Measurements from ENCODE around the gene RGL2.

The RGL2 gene

DNA sequence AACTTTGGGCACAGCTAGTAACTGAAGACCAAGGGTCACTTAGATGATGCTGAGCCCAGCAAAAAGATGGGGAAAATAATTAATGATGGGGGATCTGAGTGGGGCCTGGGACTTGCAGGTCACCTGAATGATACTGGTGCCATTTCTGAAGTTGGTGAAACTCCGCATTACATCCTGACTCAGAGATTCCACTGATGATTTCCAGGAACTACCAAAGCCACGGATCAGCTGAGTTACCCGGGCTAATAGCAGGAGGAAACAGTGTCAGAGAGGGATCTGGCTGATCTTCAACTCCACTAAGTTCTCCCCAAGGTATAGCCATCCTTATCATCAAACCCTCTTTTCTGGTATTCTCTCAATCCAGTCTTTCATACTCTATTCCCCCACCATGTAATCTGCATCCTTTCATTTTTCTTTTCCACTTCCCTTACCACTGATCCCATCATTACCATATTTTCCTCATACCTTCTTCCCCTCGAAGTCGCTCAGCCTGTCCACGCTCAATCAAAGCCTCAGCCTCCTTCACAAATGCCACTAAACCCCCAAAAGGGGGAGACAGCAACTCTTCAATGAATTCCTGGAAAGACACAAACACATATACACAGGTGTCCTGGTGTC is 47.2 kb downstream of the RGL2 start:
- H3K4me2 ChIP-seq (ENCODE audit: insufficient read depth, low read length): peak overlapping the region; percentile 8; the same call in 1 of the 2 replicates
- no peak overlapping the region for H3K9ac ChIP-seq (ENCODE audit: low read depth, low read length)
- no peak for TF ChIP-seq EZH2 (IDR thresholded peaks at IDR 0.05; ENCODE audit: borderline replicate concordance, low read depth, low read length, severe bottlenecking)
- TF ChIP-seq, protein P1, sequence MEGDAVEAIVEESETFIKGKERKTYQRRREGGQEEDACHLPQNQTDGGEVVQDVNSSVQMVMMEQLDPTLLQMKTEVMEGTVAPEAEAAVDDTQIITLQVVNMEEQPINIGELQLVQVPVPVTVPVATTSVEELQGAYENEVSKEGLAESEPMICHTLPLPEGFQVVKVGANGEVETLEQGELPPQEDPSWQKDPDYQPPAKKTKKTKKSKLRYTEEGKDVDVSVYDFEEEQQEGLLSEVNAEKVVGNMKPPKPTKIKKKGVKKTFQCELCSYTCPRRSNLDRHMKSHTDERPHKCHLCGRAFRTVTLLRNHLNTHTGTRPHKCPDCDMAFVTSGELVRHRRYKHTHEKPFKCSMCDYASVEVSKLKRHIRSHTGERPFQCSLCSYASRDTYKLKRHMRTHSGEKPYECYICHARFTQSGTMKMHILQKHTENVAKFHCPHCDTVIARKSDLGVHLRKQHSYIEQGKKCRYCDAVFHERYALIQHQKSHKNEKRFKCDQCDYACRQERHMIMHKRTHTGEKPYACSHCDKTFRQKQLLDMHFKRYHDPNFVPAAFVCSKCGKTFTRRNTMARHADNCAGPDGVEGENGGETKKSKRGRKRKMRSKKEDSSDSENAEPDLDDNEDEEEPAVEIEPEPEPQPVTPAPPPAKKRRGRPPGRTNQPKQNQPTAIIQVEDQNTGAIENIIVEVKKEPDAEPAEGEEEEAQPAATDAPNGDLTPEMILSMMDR (IDR thresholded peaks at IDR 0.05; ENCODE audit: borderline replicate concordance, extremely low read depth, low read length, poor library complexity, severe bottlenecking): peak; percentile 4
- H3K27me3 ChIP-seq (ENCODE audit: insufficient read depth, low read length, poor library complexity): no peaks in the 10 kb centered on the region
- H3K4me3 ChIP-seq (ENCODE audit: low read depth in 1 of 2, low read length in 2 of 2): no peak overlapping the region
- H3K9me3 ChIP-seq (ENCODE audit: insufficient read depth, low read length, severe bottlenecking): no peaks in the 10 kb centered on the region
- H3K79me2 ChIP-seq (ENCODE audit: insufficient read depth, low read length): peaks cover 14% of the 10 kb centered on the region
- DNase-seq: no peak
- peaks cover 21% of the 10 kb centered on the region for H3K36me3 ChIP-seq (ENCODE audit: insufficient read depth, low read length)
- no peak overlapping the region for H3K27ac ChIP-seq (ENCODE audit: low read length)
- no peak for ATAC-seq (ENCODE audit: insufficient read depth, low read depth)
- peaks cover 39% of the 10 kb centered on the region for H3K4me1 ChIP-seq (ENCODE audit: insufficient read depth, low read length)
- H4K20me1 ChIP-seq (ENCODE audit: insufficient read depth, low read length): no peaks in the 10 kb centered on the region
- H2AFZ ChIP-seq (ENCODE audit: low read depth, low read length): no peak overlapping the region

GRCh38 chr6:33250731-33251130 is 48.0 kb downstream of the RGL2 start:
- Histone ChIP-seq H3K27ac (ENCODE audit: low read length) (peak overlapping the region; percentile 85), H3K36me3 (ENCODE audit: insufficient read depth, low read length) (peaks cover 21% of the 10 kb centered on the region), H3K79me2 (ENCODE audit: insufficient read depth, low read length) (peaks cover 14% of the 10 kb centered on the region), H3K27me3 (ENCODE audit: insufficient read depth, low read length, poor library complexity) (no peaks in the 10 kb centered on the region), H3K4me2 (ENCODE audit: insufficient read depth, low read length) (peak overlapping the region; percentile 88), H3K4me1 (ENCODE audit: insufficient read depth, low read length) (peaks cover 39% of the 10 kb centered on the region), H4K20me1 (ENCODE audit: insufficient read depth, low read length) (no peaks in the 10 kb centered on the region), H3K9me3 (ENCODE audit: insufficient read depth, low read length, severe bottlenecking) (no peaks in the 10 kb centered on the region), H3K4me3 (ENCODE audit: low read depth in 1 of 2, low read length in 2 of 2) (peak overlapping the region in 1 of 2 experiments; percentile 63; a peak in 2 of 4 replicates), H3K9ac (ENCODE audit: low read depth, low read length) (peak overlapping the region; percentile 72; the same call in 1 of the 2 replicates), H2AFZ (ENCODE audit: low read depth, low read length) (no peak overlapping the region)
- TF ChIP-seq, protein P1 (IDR thresholded peaks at IDR 0.05; ENCODE audit: borderline replicate concordance, extremely low read depth, low read length, poor library complexity, severe bottlenecking): no peak
- TF ChIP-seq EZH2 (IDR thresholded peaks at IDR 0.05; ENCODE audit: borderline replicate concordance, low read depth, low read length, severe bottlenecking): no peak
- ATAC-seq (ENCODE audit: insufficient read depth, low read depth): no peak
- DNase-seq: no peak

DNA sequence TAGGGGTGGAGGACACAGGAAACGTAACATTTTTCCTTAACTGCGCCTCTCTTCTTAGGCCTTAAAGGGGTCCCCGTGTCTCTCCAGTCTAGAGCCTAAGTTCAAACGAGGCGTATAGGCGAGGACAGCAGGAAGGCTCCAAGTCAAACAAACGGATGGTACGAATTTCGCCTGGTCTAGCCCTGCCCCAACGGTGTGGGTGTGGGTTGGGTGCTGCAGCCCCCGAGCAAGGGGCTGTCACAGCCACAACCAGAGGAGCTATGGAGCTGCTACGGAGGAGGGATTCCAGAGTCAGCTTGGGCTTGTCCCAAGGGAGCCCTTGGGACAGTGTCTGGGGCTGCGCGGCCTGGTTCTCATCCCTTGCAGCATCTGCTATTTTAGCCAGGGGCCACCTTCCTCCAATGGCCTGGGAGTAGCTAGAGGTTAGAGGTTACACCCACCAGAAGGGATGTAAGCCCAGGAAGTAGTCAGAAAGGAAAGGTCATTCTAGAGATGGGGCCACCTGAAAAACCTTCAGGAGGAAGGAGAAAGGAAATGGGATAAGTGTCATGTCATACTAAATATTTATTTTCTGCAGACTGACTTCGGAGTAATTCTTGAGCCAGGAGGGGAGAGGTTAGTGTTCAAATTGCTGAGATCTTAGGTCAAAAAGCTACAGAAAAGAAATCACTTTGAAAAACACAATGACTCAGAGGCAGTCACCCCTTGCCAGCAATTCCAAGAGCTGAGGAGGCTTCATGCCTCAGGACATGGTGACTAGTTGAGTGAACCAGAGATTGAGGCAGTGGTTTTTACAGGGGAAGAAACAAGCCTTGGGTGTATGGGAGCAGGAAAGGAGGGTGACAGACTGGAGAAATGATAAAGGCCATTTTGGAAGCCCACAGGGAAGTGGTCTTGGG is 48.8 kb downstream of the RGL2 start:
- no peak for DNase-seq
- Histone ChIP-seq H3K27ac (ENCODE audit: low read length) (peak overlapping the region; percentile 85), H2AFZ (ENCODE audit: low read depth, low read length) (peak overlapping the region; percentile 81), H3K4me3 (ENCODE audit: low read depth in 1 of 2, low read length in 2 of 2) (peak overlapping the region; percentile 45 to 63), H3K79me2 (ENCODE audit: insufficient read depth, low read length) (peaks cover 14% of the 10 kb centered on the region), H3K36me3 (ENCODE audit: insufficient read depth, low read length) (peaks cover 18% of the 10 kb centered on the region), H3K9me3 (ENCODE audit: insufficient read depth, low read length, severe bottlenecking) (no peaks in the 10 kb centered on the region), H4K20me1 (ENCODE audit: insufficient read depth, low read length) (no peaks in the 10 kb centered on the region), H3K9ac (ENCODE audit: low read depth, low read length) (peak overlapping the region; percentile 72), H3K27me3 (ENCODE audit: insufficient read depth, low read length, poor library complexity) (no peaks in the 10 kb centered on the region), H3K4me2 (ENCODE audit: insufficient read depth, low read length) (peak overlapping the region; percentile 88), H3K4me1 (ENCODE audit: insufficient read depth, low read length) (peaks cover 39% of the 10 kb centered on the region)
- no peak for TF ChIP-seq EZH2 (IDR thresholded peaks at IDR 0.05; ENCODE audit: borderline replicate concordance, low read depth, low read length, severe bottlenecking)
- TF ChIP-seq, protein P1 (IDR thresholded peaks at IDR 0.05; ENCODE audit: borderline replicate concordance, extremely low read depth, low read length, poor library complexity, severe bottlenecking): no peak
- ATAC-seq (ENCODE audit: insufficient read depth, low read depth): no peak; the same call in 1 of the 3 replicates

Data from DND-41 (cell line).